T-cell (primary cell): ENCODE data around the gene LINGO1. TPM values are rescaled to one million over a fixed set of nuclear protein-coding genes. Genes with fewer than 3 reads are reported as not detected.

Experiments used
- ATAC-seq, 4 experiments: fragments of 200-7000 bp in 3 of 4; fragments of 150-1000 bp in 1 of 4; cut with Tn5 transposase; replicated peaks in 1 of 4; 1 replicate in 3 of 4; 2 replicates in 1 of 4; pipeline ENCODE4 v1.10.0; 2021; ENCODE audit warnings: moderate library complexity in 3 of 4, mild to moderate bottlenecking in 2 of 4, moderate number of reproducible peaks in 1 of 4
- CTCF ChIA-PET, 2 donors: fragments of 300-600 bp; sonication (Branson Sonifier 250); formaldehyde crosslinking; loops; one replicate each; lab custom pipeline; 2022; ENCODE audit warnings: antibody characterized with exemption in 2 of 2; lab: Charles Lee
- POLR2A ChIA-PET, 2 donors: fragments of 300-600 bp; sonication (Branson Sonifier 250); formaldehyde crosslinking; loops; one replicate each; lab custom pipeline; 2022; ENCODE audit warnings: antibody characterized with exemption in 2 of 2; lab: Charles Lee
- DNase-seq, 35 experiments: peaks; one replicate each; pipeline versions ENCODE4 v3.0.0 to v3.0.0-alpha.2; 2013 to 2023
- H3K27ac ChIP-seq: one replicate; pipeline ENCODE4 v1.5.1; 2013; ENCODE audit warnings: low read length
- H3K27me3 ChIP-seq, 2 experiments: replicated peaks in 1 of 2; 1 replicate in 1 of 2; 2 replicates in 1 of 2; pipeline versions ENCODE4 v1.6.1 to v1.7.0; 2013; ENCODE audit warnings: low read length in 1 of 2, mixed read lengths in 1 of 2; ENCODE audit not compliant: control insufficient read depth in 2 of 2, insufficient read depth in 2 of 2; ENCODE audit errors: extremely low read depth in 1 of 2
- H3K36me3 ChIP-seq, 2 donors: 1 replicate in 1 of 2; 2 replicates in 1 of 2; pipeline versions ENCODE4 v1.6.1 to v1.7.0; 2013; ENCODE audit warnings: low read length in 1 of 2; ENCODE audit not compliant: control insufficient read depth in 2 of 2, insufficient read depth in 1 of 2; ENCODE audit errors: extremely low read depth in 1 of 2
- H3K4me1 ChIP-seq, 2 experiments: 1 replicate in 1 of 2; 2 replicates in 1 of 2; pipeline versions ENCODE4 v1.6.1 to v1.7.0; 2013; ENCODE audit warnings: low read length in 2 of 2, mixed read lengths in 1 of 2; ENCODE audit not compliant: insufficient read depth in 2 of 2, control insufficient read depth in 1 of 2; ENCODE audit errors: extremely low read depth in 1 of 2
- H3K4me3 ChIP-seq, 2 donors: 1 replicate in 1 of 2; 2 replicates in 1 of 2; pipeline versions ENCODE4 v1.5.1 to v1.7.0; 2013; ENCODE audit warnings: mild to moderate bottlenecking in 2 of 2, low read length in 1 of 2, moderate library complexity in 1 of 2; ENCODE audit not compliant: control insufficient read depth in 1 of 2; ENCODE audit errors: extremely low read depth in 1 of 2
- H3K9me3 ChIP-seq: 2 replicates; pipeline ENCODE4 v1.7.0; 2013
- H3K27ac Mint-ChIP-seq, 2 donors: one replicate each; pipeline ENCODE4 v1.8.0; 2020 to 2021; ENCODE audit warnings: mild to moderate bottlenecking in 2 of 2, mixed read lengths in 2 of 2
- H3K27me3 Mint-ChIP-seq, 2 donors: one replicate each; pipeline ENCODE4 v1.8.0; 2021 to 2022; ENCODE audit warnings: mixed read lengths in 2 of 2
- H3K36me3 Mint-ChIP-seq: one replicate; pipeline ENCODE4 v1.8.0; 2021; ENCODE audit warnings: mixed read lengths
- H3K4me1 Mint-ChIP-seq, 3 donors: one replicate each; pipeline ENCODE4 v1.8.0; 2020 to 2022; ENCODE audit warnings: mixed read lengths in 3 of 3, mild to moderate bottlenecking in 1 of 3
- H3K4me3 Mint-ChIP-seq, 3 donors: one replicate each; pipeline ENCODE4 v1.8.0; 2020 to 2022; ENCODE audit warnings: mild to moderate bottlenecking in 3 of 3, mixed read lengths in 3 of 3, moderate library complexity in 3 of 3
- H3K9me3 Mint-ChIP-seq, 3 donors: one replicate each; pipeline ENCODE4 v1.8.0; 2020 to 2022; ENCODE audit warnings: mixed read lengths in 3 of 3
- WGBS: methylation state at CpG from one replicate; pipeline ENCODE4 v1.1.5; 2013; ENCODE audit warnings: missing lambda C conversion rate; ENCODE audit not compliant: insufficient coverage; 5-methylcytosine and 5-hydroxymethylcytosine counted together
- total RNA-seq, 35 experiments: library from RNA in 6 of 35; stranded (reverse) in 6 of 35; fragments of 120-200 nt in 1 of 35; gene quantifications; one replicate each; pipeline versions ENCODE4 v1.2.1 to v1.2.4 and lab custom pipeline; 2013 to 2026

The LINGO1 gene
- total RNA-seq, 5 donors from 2014 or later (not counting 1 experiment from before 2014, with no cell fraction given) = 0.09 to 0.19 TPM; not detected in 3

DNA sequence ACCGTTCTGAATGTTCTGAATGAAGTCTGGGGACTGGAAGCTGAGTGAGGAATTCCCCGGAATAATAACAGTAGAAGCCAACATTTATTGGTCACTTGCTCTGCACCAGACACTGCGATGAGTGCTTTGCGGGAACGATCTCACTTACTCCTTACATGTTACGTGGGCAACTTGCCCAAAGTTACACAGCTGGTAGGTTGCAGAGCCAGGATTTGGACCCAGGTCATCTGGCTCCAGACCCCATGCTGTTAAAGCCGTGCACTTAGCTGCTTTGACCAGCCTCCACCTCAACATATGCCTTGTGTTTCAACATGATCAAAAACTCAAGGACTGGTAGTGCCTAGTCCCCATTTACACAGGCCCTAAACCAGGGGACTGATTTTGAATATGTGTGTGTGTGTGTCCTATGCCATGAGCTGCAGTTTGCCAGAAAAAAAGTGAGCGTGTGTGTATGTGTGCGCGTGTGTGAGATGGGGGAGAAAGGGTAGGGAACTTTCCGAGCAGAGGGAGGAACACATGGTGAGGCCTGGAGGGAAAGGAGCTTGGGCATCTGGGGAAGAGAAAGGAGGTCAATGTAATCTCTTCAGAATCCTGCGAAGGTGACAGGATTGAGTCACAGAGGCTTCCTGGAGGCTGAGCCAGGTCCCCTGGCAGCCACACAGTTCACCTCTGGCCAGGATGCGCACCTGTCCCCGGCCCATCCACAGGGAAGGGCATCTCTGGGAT lies 28.9 kb downstream of the LINGO1 start:
- 91% methylated on average over 13 of the region's 14 CpGs for WGBS
- ATAC-seq (no peak), DNase-seq (no peak)
- peaks cover 5 to 18% of the 10 kb centered on the region in 2 donors for H3K27me3 Mint-ChIP-seq
- CTCF ChIA-PET = no interaction called here
- H3K27ac ChIP-seq = no peak overlapping the region
- no peaks in the 10 kb centered on the region for H3K4me1 ChIP-seq
- no peak overlapping the region for H3K4me3 ChIP-seq
- POLR2A ChIA-PET = no interaction called here
- no peaks in the 10 kb centered on the region for H3K36me3 ChIP-seq
- no peaks in the 10 kb centered on the region for H3K9me3 ChIP-seq
- H3K27me3 ChIP-seq = peaks cover 0 to 27% of the 10 kb centered on the region in 2 experiments
- H3K36me3 Mint-ChIP-seq = no peaks in the 10 kb centered on the region
- no peak overlapping the region for H3K27ac Mint-ChIP-seq
- H3K4me3 Mint-ChIP-seq = peak overlapping the region in 1 of 3 donors; percentile 63
- H3K9me3 Mint-ChIP-seq = no peaks in the 10 kb centered on the region
- H3K4me1 Mint-ChIP-seq = peaks cover 5 to 16% (median 6%) of the 10 kb centered on the region in 3 donors

- no peak overlapping the region for H3K4me3 ChIP-seq
- no peaks in the 10 kb centered on the region for H3K9me3 Mint-ChIP-seq
- H3K9me3 ChIP-seq = no peaks in the 10 kb centered on the region
- WGBS = 83% methylated on average over 1 of the region's 1 CpG
- H3K27me3 ChIP-seq = peaks cover 0 to 27% of the 10 kb centered on the region in 2 experiments
- POLR2A ChIA-PET = no interaction called here
- DNase-seq (no peak), ATAC-seq (no peak)
- H3K36me3 ChIP-seq = no peaks in the 10 kb centered on the region
- H3K27ac Mint-ChIP-seq = no peak overlapping the region
- H3K36me3 Mint-ChIP-seq = no peaks in the 10 kb centered on the region
- CTCF ChIA-PET = no interaction called here
- peaks cover 5 to 18% of the 10 kb centered on the region in 2 donors for H3K27me3 Mint-ChIP-seq
- H3K4me1 Mint-ChIP-seq = peaks cover 5 to 16% (median 6%) of the 10 kb centered on the region in 3 donors
- no peak overlapping the region for H3K4me3 Mint-ChIP-seq
- no peaks in the 10 kb centered on the region for H3K4me1 ChIP-seq
- H3K27ac ChIP-seq = no peak overlapping the region
These were observed 29.9 kb downstream of the LINGO1 start for GRCh38 chr15:77602800-77603199.

DNA sequence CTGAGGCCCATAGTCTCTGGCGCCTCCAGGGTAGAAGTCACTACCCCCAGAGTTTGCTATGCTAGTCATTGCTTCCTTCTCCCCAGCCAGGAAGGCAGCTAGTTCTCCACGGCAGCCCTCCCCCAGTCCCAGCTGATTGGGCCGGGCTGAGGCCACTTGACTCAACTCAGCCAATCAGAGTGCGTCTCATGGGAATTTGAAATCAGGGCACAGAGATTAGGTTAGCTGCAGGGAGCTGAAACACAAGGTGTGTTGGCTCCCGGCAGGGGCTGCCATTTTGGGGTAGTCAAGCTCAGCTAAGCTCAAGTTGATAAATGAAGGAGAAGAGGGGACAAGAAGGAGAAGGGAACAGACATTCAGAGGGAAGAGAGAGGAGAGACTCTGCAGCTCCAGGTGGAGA lies 32.8 kb downstream of the LINGO1 start:
- CTCF ChIA-PET = no interaction called here
- DNase-seq (no peak), ATAC-seq (no peak)
- Histone ChIP-seq H3K27me3 (peaks cover 0 to 4% of the 10 kb centered on the region in 2 experiments), H3K4me3 (no peak overlapping the region), H3K9me3 (no peaks in the 10 kb centered on the region), H3K36me3 (no peaks in the 10 kb centered on the region), H3K4me1 (no peaks in the 10 kb centered on the region), H3K27ac (no peak overlapping the region)
- H3K4me3 Mint-ChIP-seq = no peak overlapping the region
- H3K27ac Mint-ChIP-seq = no peak overlapping the region
- H3K9me3 Mint-ChIP-seq = no peaks in the 10 kb centered on the region
- H3K27me3 Mint-ChIP-seq = peaks cover 2 to 6% of the 10 kb centered on the region in 2 donors
- H3K36me3 Mint-ChIP-seq = no peaks in the 10 kb centered on the region
- H3K4me1 Mint-ChIP-seq = peaks cover 3 to 13% (median 4%) of the 10 kb centered on the region in 3 donors
- POLR2A ChIA-PET = no interaction called here
- WGBS = 93% methylated on average over 3 of the region's 5 CpGs

DNA sequence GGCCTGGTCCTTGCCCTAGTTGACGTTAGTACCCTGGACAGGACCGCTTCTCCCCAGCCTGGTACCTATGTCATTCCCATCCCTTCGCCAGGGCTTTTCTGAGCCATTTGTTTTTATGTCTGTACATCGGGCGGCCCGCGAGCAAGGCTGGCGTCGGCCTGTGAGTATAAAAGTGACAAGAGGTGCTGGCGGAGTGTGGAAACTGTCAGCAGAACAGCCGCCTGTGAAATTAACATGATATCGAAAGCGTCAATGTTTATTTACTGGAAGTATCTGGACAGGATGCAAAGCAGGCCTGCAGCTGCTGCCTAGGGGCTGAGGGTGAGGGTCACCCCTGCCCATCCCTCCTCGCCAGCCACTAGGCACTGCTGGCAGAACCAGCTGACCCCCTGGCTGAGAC lies 33.4 kb downstream of the LINGO1 start:
- no peak overlapping the region for H3K4me3 Mint-ChIP-seq
- ChIA-PET CTCF (no interaction called here), POLR2A (no interaction called here)
- no peak overlapping the region for H3K4me3 ChIP-seq
- no peaks in the 10 kb centered on the region for H3K9me3 ChIP-seq
- H3K4me1 ChIP-seq = no peaks in the 10 kb centered on the region
- 97% methylated on average over 9 of the region's 14 CpGs for WGBS
- peaks cover 0 to 2% of the 10 kb centered on the region in 2 donors for H3K27me3 Mint-ChIP-seq
- no peaks in the 10 kb centered on the region for H3K36me3 Mint-ChIP-seq
- ATAC-seq (no peak), DNase-seq (no peak)
- H3K36me3 ChIP-seq = no peaks in the 10 kb centered on the region
- peaks cover 0 to 8% (median 0%) of the 10 kb centered on the region in 3 donors for H3K4me1 Mint-ChIP-seq
- H3K27me3 ChIP-seq = peaks cover 0 to 2% of the 10 kb centered on the region in 2 experiments
- H3K27ac Mint-ChIP-seq = no peak overlapping the region
- no peak overlapping the region for H3K27ac ChIP-seq
- H3K9me3 Mint-ChIP-seq = no peaks in the 10 kb centered on the region

DNA sequence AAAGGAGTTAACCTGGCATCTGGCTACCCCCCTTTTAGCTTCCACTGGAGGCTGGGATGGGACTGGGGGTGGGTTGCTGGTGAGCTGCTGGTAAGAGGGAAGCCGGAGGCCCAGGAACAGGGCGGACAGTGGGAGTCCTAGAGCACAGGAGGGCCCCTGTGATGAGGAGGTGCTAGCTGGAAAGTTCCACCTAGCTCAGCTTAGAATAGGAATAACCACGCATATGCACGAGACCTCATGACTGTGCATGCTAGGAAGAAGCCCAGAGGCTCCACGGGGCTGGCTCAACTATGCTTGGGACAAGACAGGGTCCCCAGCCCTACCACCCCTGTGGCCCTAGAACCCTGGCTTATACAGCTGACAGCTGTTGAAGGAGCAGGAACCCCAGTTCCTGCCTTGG lies 34.1 kb downstream of the LINGO1 start:
- POLR2A ChIA-PET = interaction anchor here in 1 of 2 donors (0.5 kb wide), 1 partner anchor 287 kb away, joined by 4 read pairs; no protein-coding TSS in a partner anchor
- ATAC-seq = no peak
- Histone ChIP-seq H3K27me3 (peaks cover 0 to 5% of the 10 kb centered on the region in 2 experiments), H3K36me3 (no peaks in the 10 kb centered on the region), H3K4me1 (no peaks in the 10 kb centered on the region), H3K9me3 (no peaks in the 10 kb centered on the region), H3K27ac (no peak overlapping the region), H3K4me3 (no peak overlapping the region)
- CTCF ChIA-PET = no interaction called here
- Mint-ChIP-seq H3K4me3 (no peak overlapping the region), H3K27ac (no peak overlapping the region), H3K27me3 (no peaks in the 10 kb centered on the region), H3K36me3 (no peaks in the 10 kb centered on the region), H3K9me3 (no peaks in the 10 kb centered on the region), H3K4me1 (peaks cover 0 to under 1% (median 0%) of the 10 kb centered on the region in 3 donors)
- no peak for DNase-seq
- 92% methylated on average over 5 of the region's 5 CpGs for WGBS

GRCh38 chr15:77597804-77598453 lies 34.8 kb downstream of the LINGO1 start:
- no peak overlapping the region for H3K27ac ChIP-seq
- Mint-ChIP-seq H3K4me1 (no peaks in the 10 kb centered on the region), H3K27me3 (no peaks in the 10 kb centered on the region), H3K4me3 (no peak overlapping the region), H3K27ac (no peak overlapping the region), H3K36me3 (no peaks in the 10 kb centered on the region), H3K9me3 (no peaks in the 10 kb centered on the region)
- DNase-seq (no peak), ATAC-seq (no peak)
- H3K27me3 ChIP-seq = peaks cover 0 to 5% of the 10 kb centered on the region in 2 experiments
- H3K4me1 ChIP-seq = no peaks in the 10 kb centered on the region
- ChIA-PET POLR2A (interaction anchor here in 1 of 2 donors (0.5 kb wide), 1 partner anchor 286 kb away, joined by 4 read pairs; no protein-coding TSS in a partner anchor), CTCF (no interaction called here)
- H3K36me3 ChIP-seq = no peaks in the 10 kb centered on the region
- no peaks in the 10 kb centered on the region for H3K9me3 ChIP-seq
- WGBS = 82% methylated on average over 9 of the region's 9 CpGs
- no peak overlapping the region for H3K4me3 ChIP-seq
